SK-N-SH (cell line): ENCODE results near the gene LDAH. TPM values are rescaled to one million over a fixed set of nuclear protein-coding genes. Genes with fewer than 3 reads are reported as not detected.

Source experiments
- CTCF ChIA-PET: fragments of 300-600, 350-600 bp; formaldehyde crosslinking; extraction: SDS; loops from one replicate; lab custom pipeline; 2021; lab: Yijun Ruan, JAX
- POLR2A ChIA-PET: fragments of 350-600 bp; sonication (Branson Sonifier 250); formaldehyde crosslinking; extraction: SDS; loops from one replicate; lab custom pipeline; 2020; ENCODE audit warnings: antibody characterized with exemption, inconsistent platforms; lab: Yijun Ruan, JAX
- DNase-seq: peaks from one replicate; pipeline ENCODE4 v3.0.0; 2012
- H2AFZ ChIP-seq: fragments of 200-600 bp; sonication (generic); 2 replicates; pipeline ENCODE4 v1.8.1; 2016; ENCODE audit warnings: antibody characterized with exemption, mild to moderate bottlenecking, low read depth
- H3F3A ChIP-seq: fragments of 200-600 bp; sonication (generic); replicated peaks from 2 replicates; pipeline ENCODE3; 2016; ENCODE audit warnings: antibody characterized with exemption, mild to moderate bottlenecking; ENCODE audit not compliant: insufficient read depth
- H3K27ac ChIP-seq, 2 experiments: fragments of 200-500 bp in 1 of 2; fragments of 200-600 bp in 1 of 2; sonication (Bioruptor generic) in 1 of 2; sonication (generic), shearing (Covaris generic) in 1 of 2; 2 replicates each; pipeline versions ENCODE4 v1.5.1 to v1.6.1; 2014 to 2016; ENCODE audit warnings: low read depth in 2 of 2, inconsistent platforms in 1 of 2, low read length in 1 of 2, mild to moderate bottlenecking in 1 of 2, mixed read lengths in 1 of 2
- H3K27me3 ChIP-seq: fragments of 200-600 bp; sonication (generic), shearing (Covaris generic); 2 replicates; pipeline ENCODE4 v1.6.1; 2016; ENCODE audit warnings: mixed run types; ENCODE audit not compliant: insufficient read depth
- H3K36me3 ChIP-seq, 2 experiments: fragments of 200-500 bp in 1 of 2; fragments of 200-600 bp in 1 of 2; sonication (Bioruptor generic) in 1 of 2; sonication (generic) in 1 of 2; replicated peaks in 1 of 2; 2 replicates each; pipeline versions ENCODE3 to v1.5.1; 2014 to 2016; ENCODE audit warnings: low read length in 1 of 2, mild to moderate bottlenecking in 1 of 2; ENCODE audit not compliant: insufficient read depth in 2 of 2, control insufficient read depth in 1 of 2
- H3K4me1 ChIP-seq, 2 experiments: fragments of 200-500 bp in 1 of 2; fragments of 200-600 bp in 1 of 2; sonication (Bioruptor generic) in 1 of 2; sonication (generic), shearing (Covaris generic) in 1 of 2; 2 replicates each; pipeline versions ENCODE4 v1.5.1 to v1.6.1; 2014 to 2016; ENCODE audit warnings: low read depth in 1 of 2, low read length in 1 of 2, mixed run types in 1 of 2; ENCODE audit not compliant: insufficient read depth in 2 of 2, control insufficient read depth in 1 of 2
- H3K4me2 ChIP-seq: fragments of 200-600 bp; sonication (generic), shearing (Covaris generic); 2 replicates; pipeline ENCODE4 v1.6.1; 2017; ENCODE audit warnings: mixed run types
- H3K4me3 ChIP-seq, 2 experiments: fragments of 200-500 bp in 1 of 2; fragments of 200-600 bp in 1 of 2; sonication (Bioruptor generic) in 1 of 2; sonication (generic), shearing (Covaris generic) in 1 of 2; 2 replicates each; pipeline versions ENCODE4 v1.5.1 to v1.8.1; 2014 to 2016; ENCODE audit warnings: low read depth in 2 of 2, inconsistent platforms in 1 of 2, low read length in 1 of 2, mild to moderate bottlenecking in 1 of 2, mixed read lengths in 1 of 2, moderate library complexity in 1 of 2
- H3K79me2 ChIP-seq: fragments of 200-600 bp; sonication (generic); 2 replicates; pipeline ENCODE4 v1.8.1; 2017; ENCODE audit warnings: mild to moderate bottlenecking; ENCODE audit not compliant: insufficient read depth
- H3K9ac ChIP-seq: fragments of 200-600 bp; sonication (generic); 2 replicates; pipeline ENCODE4 v1.6.1; 2017; ENCODE audit warnings: mixed run types
- H3K9me2 ChIP-seq: fragments of 200-600 bp; sonication (generic); 2 replicates; pipeline ENCODE4 v1.6.1; 2017; ENCODE audit warnings: mixed run types
- H3K9me3 ChIP-seq: fragments of 200-600 bp; sonication (generic); 2 replicates; pipeline ENCODE4 v1.6.1; 2017; ENCODE audit warnings: mixed run types, mild to moderate bottlenecking, moderate library complexity
- H4K20me1 ChIP-seq: fragments of 200-600 bp; sonication (generic); 2 replicates; pipeline ENCODE4 v1.6.1; 2017; ENCODE audit warnings: mild to moderate bottlenecking, mixed run types; ENCODE audit not compliant: insufficient read depth
- CTCF ChIP-seq: fragments of 200-600 bp; sonication (generic); IDR thresholded peaks from 2 replicates; pipeline ENCODE4 v1.6.1; 2017; ENCODE audit warnings: antibody characterized with exemption, mild to moderate bottlenecking, moderate library complexity
- RAD21 ChIP-seq: IDR thresholded peaks from 2 replicates; pipeline ENCODE4 v1.6.1; 2012; ENCODE audit warnings: mild to moderate bottlenecking, low read length
- TCF12 ChIP-seq: IDR thresholded peaks from 2 replicates; pipeline ENCODE4 v1.4.0; 2012
- TEAD4 ChIP-seq: IDR thresholded peaks from 2 replicates; pipeline ENCODE4 v1.4.0; 2012; ENCODE audit warnings: mild to moderate bottlenecking, borderline replicate concordance; ENCODE audit not compliant: insufficient read depth
- WGBS: methylation state at CpG from one replicate; pipeline ENCODE4 v1.1.6; 2017; ENCODE audit warnings: low lambda C conversion rate; 5-methylcytosine and 5-hydroxymethylcytosine counted together
- polyA plus RNA-seq, 3 experiments: library from polyadenylated mRNA; depleted of rRNA; stranded (reverse); fragments of >200 nt; gene quantifications; 2 replicates each; pipeline ENCODE4 v1.2.3, GENCODE V29; 2012

The LDAH gene
- polyA plus RNA-seq, 1 of the 3 experiments (the other 2 are of a cell fraction), result 12.7 TPM

GRCh38 chr2:20676353-20677215, 146.3 kb downstream of the LDAH start:
- Histone ChIP-seq H3K36me3 (peaks cover 0 to 23% of the 10 kb centered on the region in 2 experiments), H3K9me2 (no peaks in the 10 kb centered on the region), H3K4me1 (peaks cover 5 to 6% of the 10 kb centered on the region in 2 experiments; a peak in 3 of 4 replicates), H3K9ac (no peak overlapping the region), H3K4me3 (no peak overlapping the region), H3K79me2 (no peaks in the 10 kb centered on the region), H3K9me3 (no peaks in the 10 kb centered on the region), H3K4me2 (no peak overlapping the region), H3K27me3 (peaks cover 2% of the 10 kb centered on the region), H3F3A (peaks cover 6% of the 10 kb centered on the region), H4K20me1 (no peaks in the 10 kb centered on the region), H2AFZ (no peak overlapping the region), H3K27ac (no peak overlapping the region)
- WGBS, result 87% methylated on average over 12 of the region's 12 CpGs
- TF ChIP-seq CTCF (0 out of 2 replicates have a peak, but pooled peaks have one; percentile 8), RAD21 (peak; percentile 8; the same call in 1 of the 2 replicates), TEAD4 (no peak)
- CTCF ChIA-PET, result interaction anchor here (0.6 to 10.2 kb wide), 19 partner anchors 10 to 441 kb away, joined by 3 to 232 read pairs (median 5); partner anchors contain the start of genes GDF7 and HS1BP3
- no peak for DNase-seq
- POLR2A ChIA-PET, result interaction anchor here (0.8 to 1.0 kb wide), 2 partner anchors 15 to 25 kb away, joined by 3 to 4 read pairs; partner anchors contain the start of gene HS1BP3

DNA sequence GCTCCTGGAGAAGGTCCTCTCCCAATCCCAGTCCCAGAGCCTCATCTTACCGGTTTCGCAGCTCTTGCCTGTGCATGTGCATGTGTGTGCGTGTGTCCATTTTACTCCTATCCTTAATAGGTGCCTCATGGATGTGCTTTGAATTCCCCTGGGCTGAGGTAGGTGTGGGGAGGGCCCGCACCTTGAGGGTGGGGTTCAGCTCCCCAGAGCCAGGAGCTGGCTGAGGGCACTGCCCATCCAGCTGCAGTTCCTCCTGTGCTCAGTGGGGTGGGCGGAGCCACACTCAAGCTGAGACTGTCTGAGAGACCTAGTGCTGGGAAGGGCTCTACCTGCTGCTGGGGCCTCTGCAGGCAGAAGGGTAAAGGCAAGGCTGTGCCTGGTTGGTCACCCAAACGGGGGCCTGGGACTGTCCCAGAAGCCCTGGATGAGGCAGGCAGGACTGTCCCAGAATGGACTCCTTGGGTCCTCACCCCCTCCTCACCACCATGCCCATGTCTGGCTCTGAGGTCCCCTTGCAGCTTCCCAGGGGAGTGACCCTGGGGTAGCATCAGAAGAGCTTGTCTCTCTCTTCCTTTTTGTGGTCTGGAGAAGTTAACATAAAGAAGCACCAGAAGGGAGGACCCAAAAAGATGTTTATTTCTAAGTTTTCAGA, 147.1 kb downstream of the LDAH start:
- peak overlapping the region; percentile 41; the same call in 1 of the 2 replicates for H3K4me2 ChIP-seq
- H2AFZ ChIP-seq, result no peak overlapping the region
- H4K20me1 ChIP-seq, result no peaks in the 10 kb centered on the region
- H3K27ac ChIP-seq, result peak overlapping the region in 1 of 2 experiments; percentile 45; a peak in 1 of 4 replicates
- H3K27me3 ChIP-seq, result peaks cover 10% of the 10 kb centered on the region
- 78% methylated on average over 5 of the region's 6 CpGs for WGBS
- DNase-seq, result no peak
- no peaks in the 10 kb centered on the region for H3K9me3 ChIP-seq
- H3K4me1 ChIP-seq, result peaks cover 5 to 12% of the 10 kb centered on the region in 2 experiments; a peak in 3 of 4 replicates
- H3K9me2 ChIP-seq, result no peaks in the 10 kb centered on the region
- peaks cover 0 to 16% of the 10 kb centered on the region in 2 experiments for H3K36me3 ChIP-seq
- TF ChIP-seq CTCF, result peak; percentile 5; the same call in 1 of the 2 replicates
- no peak for TF ChIP-seq TCF12
- no peak overlapping the region for H3K9ac ChIP-seq
- peaks cover 6% of the 10 kb centered on the region for H3F3A ChIP-seq
- ChIA-PET POLR2A (interaction anchor here (0.8 to 1.0 kb wide), 2 partner anchors 14 to 25 kb away, joined by 3 to 4 read pairs; partner anchors contain the start of gene HS1BP3), CTCF (interaction anchor here (0.9 to 10.2 kb wide), 12 partner anchors 10 to 285 kb away, joined by 3 to 232 read pairs (median 4); partner anchors contain the start of genes GDF7, HS1BP3 and LDAH)
- no peak overlapping the region for H3K4me3 ChIP-seq
- H3K79me2 ChIP-seq, result no peaks in the 10 kb centered on the region
